HepG2 (cell line): Measurements from ENCODE around the gene DICER1. TPM values are rescaled to one million over a fixed set of nuclear protein-coding genes. Genes with fewer than 3 reads are reported as not detected.

Source experiments
- ATAC-seq: fragments of 200-7000 bp; cut with Tn5 transposase; 3 replicates; pipeline ENCODE4 v1.9.1; 2020; ENCODE audit warnings: mild to moderate bottlenecking, moderate library complexity
- BruUV-seq: library from RNA; stranded (reverse); fragments of 400-500 nt; replicated peaks from 2 replicates; lab custom pipeline; 2021; lab: Mats Ljungman, UMichigan
- CTCF ChIA-PET: fragments of 300-600 bp; formaldehyde crosslinking; extraction: SDS; loops from one replicate; lab custom pipeline; 2021; ENCODE audit warnings: low total read pairs, inconsistent platforms, low intra/inter-chr PET ratio; lab: Yijun Ruan, JAX
- POLR2A ChIA-PET: fragments of 350-600 bp; sonication (Branson Sonifier 250); formaldehyde crosslinking; loops from one replicate; lab custom pipeline; 2020; ENCODE audit warnings: antibody characterized with exemption, inconsistent platforms; lab: Yijun Ruan, JAX
- DNase-seq: peaks from one replicate; pipeline ENCODE4 v3.0.0-alpha.2; 2015; ENCODE audit warnings: low spot score
- FAIRE-seq: peaks from 3 replicates; lab custom pipeline; 2011; peaks lifted over from hg19 to GRCh38; lab: Jason Lieb, UNC
- H2AFZ ChIP-seq: one replicate; pipeline ENCODE4 v1.6.1; 2011; ENCODE audit warnings: low read length, inconsistent platforms
- H3K27ac ChIP-seq: fragments of 300-600 bp; 3 replicates; pipeline ENCODE4 v1.8.0; 2011; ENCODE audit warnings: mixed run types, mild to moderate bottlenecking, mixed read lengths, low read length, inconsistent platforms; ENCODE audit not compliant: insufficient read depth; ENCODE audit errors: extremely low read length
- H3K27me3 ChIP-seq, 2 experiments: fragments of 200-600 bp in 1 of 2; 2 replicates in 1 of 2; 3 replicates in 1 of 2; pipeline versions ENCODE4 v1.6.0 to v1.8.0; 2011; ENCODE audit warnings: low read length in 2 of 2, mild to moderate bottlenecking in 2 of 2, moderate library complexity in 2 of 2, inconsistent platforms in 1 of 2; ENCODE audit not compliant: insufficient read depth in 2 of 2, control insufficient read depth in 1 of 2
- H3K36me3 ChIP-seq, 2 experiments: fragments of 200-600 bp in 1 of 2; replicated peaks in 1 of 2; 2 replicates in 1 of 2; 3 replicates in 1 of 2; pipeline versions ENCODE4 v1.5.1 to v1.8.0; 2011; ENCODE audit warnings: low read length in 2 of 2, inconsistent platforms in 1 of 2; ENCODE audit not compliant: insufficient read depth in 2 of 2, control insufficient read depth in 1 of 2
- H3K4me1 ChIP-seq: 2 replicates; pipeline ENCODE4 v1.5.1; 2012; ENCODE audit warnings: low read length, inconsistent platforms; ENCODE audit not compliant: insufficient read depth
- H3K4me2 ChIP-seq: 2 replicates; pipeline ENCODE4 v1.6.0; 2011; ENCODE audit warnings: low read depth, low read length, inconsistent platforms
- H3K4me3 ChIP-seq, 3 experiments: fragments of 200-600 bp in 1 of 3; sonication (generic), shearing (Covaris generic) in 1 of 3; replicated peaks in 1 of 3; 2 replicates each; pipeline ENCODE4 v1.5.1; 2011 to 2016; ENCODE audit warnings: low read length in 3 of 3, inconsistent platforms in 2 of 3, low read depth in 2 of 3, mild to moderate bottlenecking in 2 of 3, control low read depth in 1 of 3, mixed read lengths in 1 of 3; ENCODE audit not compliant: insufficient read depth in 1 of 3
- H3K79me2 ChIP-seq: one replicate; pipeline ENCODE4 v1.6.1; 2011; ENCODE audit warnings: low read length, inconsistent platforms; ENCODE audit not compliant: insufficient read depth
- H3K9ac ChIP-seq: 2 replicates; pipeline ENCODE4 v1.6.0; 2011; ENCODE audit warnings: mild to moderate bottlenecking, low read depth, low read length, inconsistent platforms; ENCODE audit not compliant: insufficient read depth
- H3K9me3 ChIP-seq: 2 replicates; pipeline ENCODE4 v1.5.1; 2012; ENCODE audit warnings: mild to moderate bottlenecking, low read length
- H4K20me1 ChIP-seq: 2 replicates; pipeline ENCODE4 v1.6.0; 2011; ENCODE audit warnings: inconsistent platforms, mild to moderate bottlenecking, low read length, moderate library complexity; ENCODE audit not compliant: insufficient read depth
- ARNTL ChIP-seq: sonication (generic); formaldehyde crosslinking; IDR thresholded peaks from 2 replicates; pipeline ENCODE4 v1.4.0; 2020; ENCODE audit warnings: mild to moderate bottlenecking, missing genetic modification reagents
- NR2F2 ChIP-seq: IDR thresholded peaks from 2 replicates; pipeline ENCODE4 v1.6.1; 2012; ENCODE audit warnings: low read depth, inconsistent platforms, borderline replicate concordance
- STAT6 ChIP-seq: sonication (generic); formaldehyde crosslinking; IDR thresholded peaks from 2 replicates; pipeline ENCODE4 v1.4.0; 2020; ENCODE audit warnings: missing genetic modification reagents, mild to moderate bottlenecking, borderline replicate concordance
- ZNF629 ChIP-seq: sonication (generic); formaldehyde crosslinking; conservative IDR thresholded peaks from 2 replicates; pipeline ENCODE4 v1.5.0; 2020; ENCODE audit warnings: missing genetic modification reagents
- WGBS: methylation state at CpG from one replicate; pipeline ENCODE4 v1.1.6; 2017; ENCODE audit warnings: low lambda C conversion rate; 5-methylcytosine and 5-hydroxymethylcytosine counted together
- in situ Hi-C: cut with HindIII; loops from 2 replicates; pipeline ENCODE4 v1.10.0; 2017; ENCODE audit warnings: low pct_unique_long_range_greater_than_20kb; ENCODE audit not compliant: extremely low pct_ligation_motif_present
- intact Hi-C: fragments of 100-400 bp; cut with micrococcal nuclease; formaldehyde crosslinking; loops from one replicate; pipeline ENCODE4 v1.10.0; 2022; ENCODE audit not compliant: unreplicated experiment
- polyA plus RNA-seq, 8 experiments: library from polyadenylated mRNA; depleted of rRNA in 3 of 8; stranded (reverse) in 7 of 8; unstranded in 1 of 8; fragments of >200 nt; fragmentation: Illumina TruSeq in 4 of 8; extraction: Trizol in 4 of 8; gene quantifications; 2 replicates each; pipeline versions ENCODE4 v1.2.1 to v1.2.3, GENCODE V29; 2011 to 2016; ENCODE audit warnings: low read depth in 4 of 8, missing spikeins in 1 of 8, mixed read lengths in 1 of 8; ENCODE audit not compliant: insufficient read depth in 1 of 8
- total RNA-seq, 5 experiments: library from RNA; depleted of rRNA; stranded (reverse); fragments of >200 nt; fragmentation: Illumina TruSeq; extraction: Trizol; gene quantifications; 2 replicates each; pipeline ENCODE4 v1.2.3, GENCODE V29; 2016; ENCODE audit warnings: low read depth in 1 of 5
- TF ChIP-seq, protein P1 (sequence below): IDR thresholded peaks from 2 replicates; pipeline ENCODE4 v1.6.1; 2018; ENCODE audit warnings: missing genetic modification reagents, mild to moderate bottlenecking, missing compliant biosample characterization
- TF ChIP-seq, protein P2 (sequence below): sonication (generic); formaldehyde crosslinking; IDR thresholded peaks from 2 replicates; pipeline ENCODE4 v1.4.0; 2020; ENCODE audit warnings: missing genetic modification reagents
- TF ChIP-seq, protein P3 (sequence below): sonication (generic); formaldehyde crosslinking; IDR thresholded peaks from 2 replicates; pipeline ENCODE4 v1.4.0; 2020; ENCODE audit warnings: mild to moderate bottlenecking, missing genetic modification reagents
- TF ChIP-seq, protein P4 (sequence below): sonication (generic); formaldehyde crosslinking; IDR thresholded peaks from 2 replicates; pipeline ENCODE4 v1.9.0; 2021; ENCODE audit warnings: missing genetic modification reagents, mild to moderate bottlenecking, borderline replicate concordance
- TF ChIP-seq, protein P5 (sequence below): sonication (generic); formaldehyde crosslinking; IDR thresholded peaks from 2 replicates; pipeline ENCODE4 v1.8.1; 2023; ENCODE audit warnings: mild to moderate bottlenecking, missing genetic modification reagents, borderline replicate concordance
- TF ChIP-seq, protein P6 (sequence below): sonication (generic); formaldehyde crosslinking; IDR thresholded peaks from 2 replicates; pipeline ENCODE4 v1.4.0; 2020; ENCODE audit warnings: mild to moderate bottlenecking, missing genetic modification reagents
- TF ChIP-seq, protein P7 (sequence below): fragments of 450-650 bp; IDR thresholded peaks from 2 replicates; pipeline ENCODE4 v1.6.1; 2016

Gene DICER1
- total and polyA plus RNA-seq, 2 of the 13 experiments (the other 11 are each of a cell fraction or from before 2014, with no cell fraction given), result 31.8 to 61.9 TPM

DNA sequence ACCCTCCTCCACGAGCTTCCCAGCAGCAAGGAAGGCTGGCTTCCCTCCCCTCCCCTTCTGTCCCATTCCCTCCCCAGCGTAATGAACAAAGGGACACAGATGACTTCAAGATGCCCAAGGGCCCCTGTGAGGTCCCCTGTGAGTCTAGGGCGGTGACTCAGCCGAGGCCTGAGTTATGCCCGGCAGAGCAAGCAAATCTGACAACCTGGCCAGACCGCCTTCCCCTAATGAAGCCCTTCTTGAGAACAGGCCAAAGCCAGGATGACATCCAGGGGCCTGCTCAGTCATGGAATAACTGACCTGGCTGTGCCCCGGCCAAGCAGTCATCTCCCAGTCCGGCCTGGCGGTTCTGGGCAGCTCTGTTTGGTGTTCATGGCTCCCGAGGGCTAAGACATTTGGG, 89.2 kb downstream of the DICER1 start (continued):
- TF ChIP-seq ARNTL (CRISPR knock-in tag) (no peak), NR2F2 (no peak)
- TF ChIP-seq, protein P1, sequence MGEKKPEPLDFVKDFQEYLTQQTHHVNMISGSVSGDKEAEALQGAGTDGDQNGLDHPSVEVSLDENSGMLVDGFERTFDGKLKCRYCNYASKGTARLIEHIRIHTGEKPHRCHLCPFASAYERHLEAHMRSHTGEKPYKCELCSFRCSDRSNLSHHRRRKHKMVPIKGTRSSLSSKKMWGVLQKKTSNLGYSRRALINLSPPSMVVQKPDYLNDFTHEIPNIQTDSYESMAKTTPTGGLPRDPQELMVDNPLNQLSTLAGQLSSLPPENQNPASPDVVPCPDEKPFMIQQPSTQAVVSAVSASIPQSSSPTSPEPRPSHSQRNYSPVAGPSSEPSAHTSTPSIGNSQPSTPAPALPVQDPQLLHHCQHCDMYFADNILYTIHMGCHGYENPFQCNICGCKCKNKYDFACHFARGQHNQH (CRISPR knock-in tag), result no peak

DNA sequence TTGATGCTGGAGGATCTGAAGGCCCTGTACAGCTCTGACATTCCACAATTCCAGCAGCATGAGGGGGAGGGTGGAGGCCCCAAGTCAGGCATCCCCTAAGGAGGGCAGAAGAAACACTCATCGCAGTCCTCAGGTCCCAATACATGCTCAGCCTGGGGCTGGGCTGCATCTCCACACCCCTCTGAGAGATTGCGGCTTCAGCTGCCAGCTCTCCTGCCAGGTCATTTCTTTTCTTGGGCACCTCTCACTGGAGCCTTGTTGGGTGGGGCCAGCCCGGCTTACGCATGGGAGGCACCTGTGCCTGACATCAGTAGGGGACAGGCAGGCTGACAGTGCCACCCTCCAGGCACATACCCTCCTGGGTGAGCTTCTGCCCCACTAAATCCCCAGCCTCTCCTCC, 89.8 kb downstream of the DICER1 start:
- in situ Hi-C loops, result no loop called here
- no peaks in the 10 kb centered on the region for H3K79me2 ChIP-seq
- H3K4me2 ChIP-seq, result no peak overlapping the region
- BruUV-seq, result no TSS peak
- ChIA-PET CTCF (no interaction called here), POLR2A (no interaction called here)
- H4K20me1 ChIP-seq, result no peaks in the 10 kb centered on the region
- FAIRE-seq, result no peak
- DNase-seq, result no peak
- no peak overlapping the region for H3K9ac ChIP-seq
- 57% methylated on average over 1 of the region's 4 CpGs for WGBS
- H2AFZ ChIP-seq, result no peak overlapping the region
- ATAC-seq, result no peak
- intact Hi-C loops, result no loop called here
- H3K27ac ChIP-seq, result no peak overlapping the region
- H3K4me3 ChIP-seq, result no peak overlapping the region
- H3K4me1 ChIP-seq, result no peaks in the 10 kb centered on the region
- peaks cover 3 to 54% of the 10 kb centered on the region in 2 experiments for H3K27me3 ChIP-seq
- no peaks in the 10 kb centered on the region for H3K9me3 ChIP-seq
- H3K36me3 ChIP-seq, result no peaks in the 10 kb centered on the region
- TF ChIP-seq, protein P2, sequence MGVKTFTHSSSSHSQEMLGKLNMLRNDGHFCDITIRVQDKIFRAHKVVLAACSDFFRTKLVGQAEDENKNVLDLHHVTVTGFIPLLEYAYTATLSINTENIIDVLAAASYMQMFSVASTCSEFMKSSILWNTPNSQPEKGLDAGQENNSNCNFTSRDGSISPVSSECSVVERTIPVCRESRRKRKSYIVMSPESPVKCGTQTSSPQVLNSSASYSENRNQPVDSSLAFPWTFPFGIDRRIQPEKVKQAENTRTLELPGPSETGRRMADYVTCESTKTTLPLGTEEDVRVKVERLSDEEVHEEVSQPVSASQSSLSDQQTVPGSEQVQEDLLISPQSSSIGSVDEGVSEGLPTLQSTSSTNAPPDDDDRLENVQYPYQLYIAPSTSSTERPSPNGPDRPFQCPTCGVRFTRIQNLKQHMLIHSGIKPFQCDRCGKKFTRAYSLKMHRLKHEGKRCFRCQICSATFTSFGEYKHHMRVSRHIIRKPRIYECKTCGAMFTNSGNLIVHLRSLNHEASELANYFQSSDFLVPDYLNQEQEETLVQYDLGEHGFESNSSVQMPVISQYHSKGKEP (CRISPR knock-in tag), result no peak
- TF ChIP-seq, protein P3, sequence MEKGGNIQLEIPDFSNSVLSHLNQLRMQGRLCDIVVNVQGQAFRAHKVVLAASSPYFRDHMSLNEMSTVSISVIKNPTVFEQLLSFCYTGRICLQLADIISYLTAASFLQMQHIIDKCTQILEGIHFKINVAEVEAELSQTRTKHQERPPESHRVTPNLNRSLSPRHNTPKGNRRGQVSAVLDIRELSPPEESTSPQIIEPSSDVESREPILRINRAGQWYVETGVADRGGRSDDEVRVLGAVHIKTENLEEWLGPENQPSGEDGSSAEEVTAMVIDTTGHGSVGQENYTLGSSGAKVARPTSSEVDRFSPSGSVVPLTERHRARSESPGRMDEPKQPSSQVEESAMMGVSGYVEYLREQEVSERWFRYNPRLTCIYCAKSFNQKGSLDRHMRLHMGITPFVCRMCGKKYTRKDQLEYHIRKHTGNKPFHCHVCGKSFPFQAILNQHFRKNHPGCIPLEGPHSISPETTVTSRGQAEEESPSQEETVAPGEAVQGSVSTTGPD, result no peak
- TF ChIP-seq, protein P4, sequence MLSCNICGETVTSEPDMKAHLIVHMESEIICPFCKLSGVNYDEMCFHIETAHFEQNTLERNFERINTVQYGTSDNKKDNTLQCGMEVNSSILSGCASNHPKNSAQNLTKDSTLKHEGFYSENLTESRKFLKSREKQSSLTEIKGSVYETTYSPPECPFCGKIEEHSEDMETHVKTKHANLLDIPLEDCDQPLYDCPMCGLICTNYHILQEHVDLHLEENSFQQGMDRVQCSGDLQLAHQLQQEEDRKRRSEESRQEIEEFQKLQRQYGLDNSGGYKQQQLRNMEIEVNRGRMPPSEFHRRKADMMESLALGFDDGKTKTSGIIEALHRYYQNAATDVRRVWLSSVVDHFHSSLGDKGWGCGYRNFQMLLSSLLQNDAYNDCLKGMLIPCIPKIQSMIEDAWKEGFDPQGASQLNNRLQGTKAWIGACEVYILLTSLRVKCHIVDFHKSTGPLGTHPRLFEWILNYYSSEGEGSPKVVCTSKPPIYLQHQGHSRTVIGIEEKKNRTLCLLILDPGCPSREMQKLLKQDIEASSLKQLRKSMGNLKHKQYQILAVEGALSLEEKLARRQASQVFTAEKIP (CRISPR knock-in tag), result no peak
- TF ChIP-seq, protein P5, sequence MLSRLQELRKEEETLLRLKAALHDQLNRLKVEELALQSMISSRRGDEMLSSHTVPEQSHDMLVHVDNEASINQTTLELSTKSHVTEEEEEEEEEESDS (CRISPR knock-in tag), result no peak
- no peak for TF ChIP-seq ZNF629
- TF ChIP-seq, protein P6, sequence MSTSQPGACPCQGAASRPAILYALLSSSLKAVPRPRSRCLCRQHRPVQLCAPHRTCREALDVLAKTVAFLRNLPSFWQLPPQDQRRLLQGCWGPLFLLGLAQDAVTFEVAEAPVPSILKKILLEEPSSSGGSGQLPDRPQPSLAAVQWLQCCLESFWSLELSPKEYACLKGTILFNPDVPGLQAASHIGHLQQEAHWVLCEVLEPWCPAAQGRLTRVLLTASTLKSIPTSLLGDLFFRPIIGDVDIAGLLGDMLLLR (CRISPR knock-in tag), result no peak
- TF ChIP-seq STAT6 (CRISPR knock-in tag), result no peak
- TF ChIP-seq, protein P7, sequence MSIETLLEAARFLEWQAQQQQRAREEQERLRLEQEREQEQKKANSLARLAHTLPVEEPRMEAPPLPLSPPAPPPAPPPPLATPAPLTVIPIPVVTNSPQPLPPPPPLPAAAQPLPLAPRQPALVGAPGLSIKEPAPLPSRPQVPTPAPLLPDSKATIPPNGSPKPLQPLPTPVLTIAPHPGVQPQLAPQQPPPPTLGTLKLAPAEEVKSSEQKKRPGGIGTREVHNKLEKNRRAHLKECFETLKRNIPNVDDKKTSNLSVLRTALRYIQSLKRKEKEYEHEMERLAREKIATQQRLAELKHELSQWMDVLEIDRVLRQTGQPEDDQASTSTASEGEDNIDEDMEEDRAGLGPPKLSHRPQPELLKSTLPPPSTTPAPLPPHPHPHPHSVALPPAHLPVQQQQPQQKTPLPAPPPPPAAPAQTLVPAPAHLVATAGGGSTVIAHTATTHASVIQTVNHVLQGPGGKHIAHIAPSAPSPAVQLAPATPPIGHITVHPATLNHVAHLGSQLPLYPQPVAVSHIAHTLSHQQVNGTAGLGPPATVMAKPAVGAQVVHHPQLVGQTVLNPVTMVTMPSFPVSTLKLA, result no peak
